ENCODE measurements around the gene PDZD2.

GRCh38 chr5:31913808-31914207 lies 274.9 kb downstream of the PDZD2 start:
- no peak for TF ChIP-seq EZH2 (IDR thresholded peaks at IDR 0.05; ENCODE audit: borderline replicate concordance, low read depth, low read length, severe bottlenecking)
- TF ChIP-seq CTCF (IDR thresholded peaks at IDR 0.05; ENCODE audit: borderline replicate concordance, extremely low read depth, low read length, poor library complexity, severe bottlenecking): no peak
